Measurements from ENCODE around the gene MRPS6.

MRPS6 gene

DNA sequence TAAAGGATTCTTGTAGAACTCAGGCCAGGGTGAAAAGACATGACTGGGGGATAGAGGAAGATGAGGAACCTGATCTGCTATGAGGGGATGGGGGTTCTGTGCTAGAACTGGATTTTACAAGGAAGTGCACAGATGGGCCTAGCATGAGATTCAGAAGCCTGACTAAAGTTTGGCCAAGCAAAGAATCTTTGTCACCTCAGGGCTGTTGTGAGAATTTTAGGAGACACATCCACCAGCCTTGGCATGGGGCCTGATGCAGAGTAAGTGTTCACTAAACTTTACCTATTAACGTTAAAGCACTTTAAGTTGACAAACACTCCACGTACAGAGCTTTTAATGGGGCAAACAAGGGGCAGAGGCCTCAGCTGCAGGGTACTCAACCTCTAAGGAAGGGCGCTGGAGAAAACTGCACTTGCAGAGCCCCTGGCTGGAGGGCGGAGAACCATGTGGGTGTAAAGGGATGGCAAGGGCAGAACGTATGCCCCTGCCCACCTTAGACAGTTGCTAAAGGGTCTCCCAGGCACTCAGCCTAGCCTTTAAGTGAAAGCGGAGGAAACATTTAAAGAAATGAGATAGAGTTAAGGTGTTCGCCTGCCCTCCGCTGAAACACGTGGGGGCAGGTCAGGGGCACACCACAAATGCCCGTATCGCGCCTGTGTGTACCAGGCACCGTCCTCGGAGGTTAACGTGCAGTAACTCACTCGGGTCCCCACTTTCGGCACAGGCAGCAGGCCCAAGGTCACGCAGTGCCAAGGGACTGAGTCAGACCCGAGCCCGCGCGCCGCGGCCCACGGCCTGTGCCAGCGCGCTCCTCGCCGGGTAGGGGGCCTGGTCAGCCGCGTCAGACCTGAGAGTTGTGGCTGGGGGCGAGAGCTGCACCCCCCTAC, 990 bp upstream of the MRPS6 start:
- no peak for DNase-seq

GRCh38 chr21:34073749-34074282, 438 bp downstream of the MRPS6 start:
- no peak for DNase-seq

- no peak for DNase-seq
Observed at GRCh38 chr21:34074283-34075090, 1.1 kb downstream of the MRPS6 start.

DNA sequence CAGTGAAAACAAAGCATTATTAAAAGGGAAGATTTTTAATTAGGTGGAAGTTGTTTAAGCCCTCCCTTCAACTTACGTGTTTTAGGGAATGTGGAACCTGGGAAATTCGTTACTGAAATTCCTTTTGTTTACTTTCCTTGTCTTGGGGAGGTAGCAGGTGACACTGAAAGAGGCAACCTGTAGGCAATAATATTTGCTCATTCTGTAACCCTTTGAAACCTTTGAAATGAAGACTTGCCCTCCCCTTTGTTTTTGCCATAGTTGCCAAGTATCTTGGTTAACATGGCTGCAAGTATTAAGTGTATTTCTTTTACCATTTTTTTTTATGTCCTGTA, 1.7 kb downstream of the MRPS6 start:
- no peak for DNase-seq

- no peak for DNase-seq
Observed at GRCh38 chr21:34075760-34076660, 2.6 kb downstream of the MRPS6 start.

- no peak for DNase-seq
Observed at GRCh38 chr21:34076835-34077234, 3.5 kb downstream of the MRPS6 start.

GRCh38 chr21:34077888-34078287, 4.5 kb downstream of the MRPS6 start:
- DNase-seq: no peak

DNA sequence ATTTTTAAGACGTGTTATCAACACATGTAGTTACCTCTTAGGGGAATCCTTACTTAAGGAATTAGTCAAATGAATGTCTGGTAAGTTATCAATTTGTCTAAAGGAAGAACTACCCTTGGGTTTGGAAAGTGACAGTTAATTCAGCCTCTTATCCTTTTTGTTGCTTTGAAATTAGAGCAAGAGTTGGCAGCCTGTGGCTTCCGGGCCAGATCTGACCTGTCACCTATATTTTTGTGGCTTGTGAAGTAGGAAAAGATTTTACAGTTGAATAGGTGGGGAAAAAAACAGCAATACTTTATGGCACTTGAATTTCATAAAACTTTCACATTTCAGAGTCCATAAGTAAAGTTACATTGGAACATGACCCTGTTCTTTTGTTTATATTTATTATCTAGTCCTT, 5.5 kb downstream of the MRPS6 start:
- no peak for DNase-seq

DNA sequence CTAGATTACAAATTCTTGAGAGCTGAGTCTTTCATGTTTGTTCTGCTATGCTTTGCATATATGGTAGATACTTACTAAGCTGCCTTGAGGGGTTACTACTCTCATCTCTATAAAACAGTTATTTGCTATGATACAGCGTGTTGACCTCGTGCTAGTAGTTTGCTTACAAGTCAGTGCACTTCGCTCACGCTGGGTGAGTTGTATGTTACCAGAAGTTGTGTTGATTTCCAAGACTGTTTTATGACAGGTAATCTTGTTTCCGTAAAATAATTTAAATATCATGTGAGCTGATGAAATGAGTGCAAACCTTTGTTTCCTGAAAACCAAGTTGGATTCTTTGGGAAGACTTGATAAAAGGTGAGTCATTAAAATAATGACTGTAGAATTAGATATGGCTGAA, 7.3 kb downstream of the MRPS6 start:
- DNase-seq: no peak

GRCh38 chr21:34082769-34083168, 9.4 kb downstream of the MRPS6 start:
- DNase-seq: no peak

- DNase-seq: no peak
Observed at GRCh38 chr21:34083357-34083756, 10.0 kb downstream of the MRPS6 start.

DNA sequence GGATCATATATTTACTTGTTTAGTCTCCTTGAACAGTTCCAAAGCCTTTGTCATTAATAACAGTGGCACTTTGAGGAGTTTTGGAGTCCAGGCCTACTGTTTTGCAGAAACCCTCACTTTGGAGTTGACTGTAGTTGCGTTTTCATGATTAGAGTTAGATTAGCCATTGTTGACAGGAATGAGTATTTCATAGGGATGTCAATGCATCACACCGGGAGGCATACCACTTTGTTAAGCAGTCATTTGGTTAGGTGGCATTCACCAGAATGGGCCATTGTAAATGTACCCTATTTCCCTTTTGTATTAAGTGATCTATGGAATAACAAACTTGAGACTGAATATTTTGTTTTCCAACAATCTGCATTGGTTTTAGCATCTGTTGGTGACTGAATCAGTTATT, 11.8 kb downstream of the MRPS6 start:
- DNase-seq: no peak

DNA sequence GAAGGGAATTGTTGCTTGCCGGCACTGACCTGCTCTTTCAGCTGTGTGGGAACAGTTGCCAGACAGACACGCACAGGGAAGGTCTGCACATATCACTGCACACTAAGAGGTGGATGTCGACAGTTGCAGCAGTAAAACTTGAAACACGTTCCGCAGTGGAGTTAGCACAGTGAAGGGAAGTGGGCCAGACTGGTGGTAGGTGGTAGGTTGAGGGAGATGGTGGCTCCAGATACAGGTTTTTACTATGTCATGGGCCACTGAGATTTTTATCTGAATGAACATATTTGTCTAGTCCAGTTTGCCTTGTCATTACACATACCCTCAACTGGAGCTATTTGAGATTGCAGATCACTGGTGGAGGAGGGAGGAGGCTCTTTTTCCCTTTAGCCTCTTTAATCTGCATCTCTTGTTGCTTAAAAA, 13.5 kb downstream of the MRPS6 start:
- DNase-seq: no peak

DNA sequence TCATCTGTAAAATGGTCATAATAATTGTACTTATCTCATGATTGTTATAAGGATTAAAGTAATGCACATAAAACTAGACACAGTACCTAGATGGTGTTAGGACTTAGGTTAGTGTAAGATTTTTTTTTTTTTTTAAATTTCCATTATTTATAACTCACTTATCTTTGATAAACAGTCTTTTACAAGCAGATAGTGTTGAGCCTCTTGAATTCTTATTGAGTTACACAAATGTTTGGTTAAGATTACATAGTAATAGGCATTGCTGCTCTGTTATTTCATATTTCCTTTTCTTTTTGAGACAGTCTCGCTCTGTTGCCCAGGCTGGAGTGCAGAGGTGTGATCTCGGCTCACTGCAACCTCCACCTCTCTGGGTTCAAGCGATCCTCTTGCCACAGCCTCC, 15.4 kb downstream of the MRPS6 start:
- DNase-seq: no peak

DNA sequence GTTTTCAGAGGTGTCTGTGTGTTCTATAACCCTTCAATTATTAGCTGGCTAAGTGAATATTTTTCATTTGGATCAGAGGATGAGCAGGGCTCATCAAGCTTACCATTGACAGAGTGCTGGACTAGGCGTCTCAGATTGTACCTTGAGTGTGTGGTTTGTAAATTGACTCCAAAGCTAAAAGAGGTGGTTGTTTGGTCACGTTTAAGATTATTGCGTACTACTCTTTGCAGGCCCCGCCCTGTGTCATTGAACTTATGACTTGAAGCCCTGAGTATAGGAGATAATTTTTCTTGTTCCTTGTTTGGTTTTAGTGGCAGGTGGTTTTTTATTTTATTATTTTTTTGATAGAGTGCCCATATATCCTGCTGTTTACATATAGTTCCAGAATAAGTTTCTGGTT, 17.7 kb downstream of the MRPS6 start:
- no peak for DNase-seq

GRCh38 chr21:34091607-34092006, 18.2 kb downstream of the MRPS6 start:
- DNase-seq: no peak

DNA sequence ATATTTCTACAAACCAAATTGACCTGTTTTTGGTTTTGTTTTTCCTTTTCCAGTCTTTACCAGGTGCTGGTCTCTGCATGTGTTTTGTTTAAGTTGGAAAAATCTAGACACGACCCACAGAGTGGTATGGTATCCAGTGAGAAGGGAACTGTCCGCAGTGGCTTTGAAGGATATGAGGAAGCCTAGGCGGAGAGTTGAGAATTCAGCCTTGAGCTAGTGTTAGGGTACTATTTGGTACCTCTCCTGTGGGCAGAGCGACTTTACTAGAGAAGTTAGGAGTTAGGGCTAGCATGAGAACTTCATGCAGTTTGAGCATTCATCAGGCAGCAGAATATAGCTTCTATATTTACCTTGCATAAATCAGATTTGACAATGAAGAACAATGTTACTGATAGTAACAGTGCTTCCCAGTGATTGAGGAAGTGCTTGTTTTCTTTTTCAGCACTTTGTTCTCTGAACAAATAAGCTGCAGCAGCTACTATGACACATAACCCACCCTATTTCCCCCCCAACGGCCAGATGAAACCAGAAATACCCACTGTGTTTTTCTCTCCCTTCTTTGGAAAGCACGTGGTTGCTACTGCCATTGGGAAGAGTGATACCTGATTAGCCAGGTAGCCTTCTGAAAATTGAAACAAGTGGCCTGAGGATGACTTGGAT, 19.0 kb downstream of the MRPS6 start:
- DNase-seq: no peak

DNA sequence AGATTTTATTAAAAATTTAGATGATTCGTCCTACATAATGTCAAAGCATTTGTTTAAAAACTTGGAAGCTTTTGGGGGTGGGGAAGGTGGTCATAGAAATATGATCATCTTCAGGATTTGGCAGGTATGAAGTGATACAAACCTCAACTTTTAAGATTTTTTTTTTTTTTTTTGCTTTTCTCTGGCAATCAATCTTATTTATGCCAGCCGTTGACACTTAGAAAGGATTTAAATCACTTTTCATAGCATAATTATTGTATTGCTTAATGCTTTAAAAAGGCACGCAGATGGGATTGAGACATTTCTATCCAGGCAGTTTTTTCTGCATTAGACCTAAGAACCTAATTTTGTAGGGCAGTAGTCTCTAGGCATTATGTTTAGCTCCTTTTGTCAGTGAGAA, 19.7 kb downstream of the MRPS6 start:
- no peak for DNase-seq

DNA sequence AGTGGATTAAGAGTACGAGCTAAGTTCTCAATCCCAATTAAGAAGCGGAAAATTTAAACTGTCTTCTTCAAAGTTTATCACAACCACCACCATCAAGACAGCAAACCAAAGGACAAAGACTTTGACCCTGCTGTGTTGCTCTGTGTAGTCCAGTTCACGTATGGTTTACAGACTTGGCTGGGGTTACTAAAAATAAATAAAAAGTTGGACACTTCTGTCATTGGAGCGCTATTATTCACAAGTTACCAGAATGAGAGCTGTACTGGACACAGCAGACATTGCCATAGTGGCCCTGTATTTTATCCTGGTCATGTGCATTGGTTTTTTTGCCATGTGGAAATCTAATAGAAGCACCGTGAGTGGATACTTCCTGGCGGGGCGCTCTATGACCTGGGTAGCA, 21.6 kb downstream of the MRPS6 start:
- no peak for DNase-seq

- DNase-seq: no peak
Observed at GRCh38 chr21:34097442-34097841, 24.1 kb downstream of the MRPS6 start.

GRCh38 chr21:34100337-34100736, 27.0 kb downstream of the MRPS6 start:
- no peak for DNase-seq

DNA sequence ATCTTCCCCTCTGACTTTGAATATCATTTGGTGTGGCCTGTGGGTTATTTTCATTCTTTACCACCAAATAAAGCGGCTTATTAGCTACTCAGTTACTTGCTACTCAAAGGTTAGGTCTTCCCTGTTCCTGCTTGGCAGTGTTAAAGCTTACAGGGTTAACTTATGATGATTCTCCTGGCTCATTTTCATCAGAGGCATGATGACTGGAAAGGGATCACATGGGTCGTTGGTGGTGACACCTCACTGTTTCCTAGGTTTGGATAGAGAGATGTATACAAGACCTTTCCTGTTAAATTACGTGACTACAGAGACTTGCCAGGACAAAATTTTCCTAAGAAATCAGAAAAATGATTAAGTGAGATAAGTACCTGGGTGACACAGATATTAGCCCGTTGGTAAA, 27.4 kb downstream of the MRPS6 start:
- no peak for DNase-seq

All from NCI-H1105 (cell line).